ENCODE measurements around the gene B3GALT5.

- TF ChIP-seq, protein P1, sequence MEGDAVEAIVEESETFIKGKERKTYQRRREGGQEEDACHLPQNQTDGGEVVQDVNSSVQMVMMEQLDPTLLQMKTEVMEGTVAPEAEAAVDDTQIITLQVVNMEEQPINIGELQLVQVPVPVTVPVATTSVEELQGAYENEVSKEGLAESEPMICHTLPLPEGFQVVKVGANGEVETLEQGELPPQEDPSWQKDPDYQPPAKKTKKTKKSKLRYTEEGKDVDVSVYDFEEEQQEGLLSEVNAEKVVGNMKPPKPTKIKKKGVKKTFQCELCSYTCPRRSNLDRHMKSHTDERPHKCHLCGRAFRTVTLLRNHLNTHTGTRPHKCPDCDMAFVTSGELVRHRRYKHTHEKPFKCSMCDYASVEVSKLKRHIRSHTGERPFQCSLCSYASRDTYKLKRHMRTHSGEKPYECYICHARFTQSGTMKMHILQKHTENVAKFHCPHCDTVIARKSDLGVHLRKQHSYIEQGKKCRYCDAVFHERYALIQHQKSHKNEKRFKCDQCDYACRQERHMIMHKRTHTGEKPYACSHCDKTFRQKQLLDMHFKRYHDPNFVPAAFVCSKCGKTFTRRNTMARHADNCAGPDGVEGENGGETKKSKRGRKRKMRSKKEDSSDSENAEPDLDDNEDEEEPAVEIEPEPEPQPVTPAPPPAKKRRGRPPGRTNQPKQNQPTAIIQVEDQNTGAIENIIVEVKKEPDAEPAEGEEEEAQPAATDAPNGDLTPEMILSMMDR (IDR thresholded peaks at IDR 0.05) = no peak
- TF ChIP-seq POLR2AphosphoS5 (IDR thresholded peaks at IDR 0.05) (no peak), POLR2A (IDR thresholded peaks at IDR 0.05; ENCODE audit: low read depth) (no peak)
These were observed 548 bp downstream of the B3GALT5 start for GRCh38 chr21:39613041-39613934.

Measured in esophagus muscularis mucosa (tissue), 3 donors.